Esophagus muscularis mucosa (tissue), 4 donors: ENCODE results near the gene PADI2.

ENCODE experiments used
- EP300 ChIP-seq: sonication (generic); formaldehyde crosslinking; IDR thresholded peaks from one replicate; pipeline ENCODE4 v1.6.1; 2017; ENCODE audit warnings: antibody characterized with exemption
- POLR2A ChIP-seq: fragments of 450-650 bp; IDR thresholded peaks from one replicate; pipeline ENCODE4 v1.6.1; 2017; ENCODE audit warnings: antibody characterized with exemption, moderate library complexity, mild to moderate bottlenecking, low read depth
- POLR2AphosphoS5 ChIP-seq, 2 donors: sonication (generic); formaldehyde crosslinking; IDR thresholded peaks; one replicate each; pipeline ENCODE4 v1.6.1; 2017; ENCODE audit warnings: antibody characterized with exemption in 2 of 2
- TF ChIP-seq, protein P1 (sequence below), 3 experiments: fragments of 200-600 bp in 2 of 3; fragments of 450-650 bp in 1 of 3; sonication (generic) in 2 of 3; IDR thresholded peaks; one replicate each; pipeline ENCODE4 v1.5.1; 2017 to 2019; ENCODE audit warnings: antibody characterized with exemption in 3 of 3, mild to moderate bottlenecking in 2 of 3, moderate library complexity in 1 of 3

DNA sequence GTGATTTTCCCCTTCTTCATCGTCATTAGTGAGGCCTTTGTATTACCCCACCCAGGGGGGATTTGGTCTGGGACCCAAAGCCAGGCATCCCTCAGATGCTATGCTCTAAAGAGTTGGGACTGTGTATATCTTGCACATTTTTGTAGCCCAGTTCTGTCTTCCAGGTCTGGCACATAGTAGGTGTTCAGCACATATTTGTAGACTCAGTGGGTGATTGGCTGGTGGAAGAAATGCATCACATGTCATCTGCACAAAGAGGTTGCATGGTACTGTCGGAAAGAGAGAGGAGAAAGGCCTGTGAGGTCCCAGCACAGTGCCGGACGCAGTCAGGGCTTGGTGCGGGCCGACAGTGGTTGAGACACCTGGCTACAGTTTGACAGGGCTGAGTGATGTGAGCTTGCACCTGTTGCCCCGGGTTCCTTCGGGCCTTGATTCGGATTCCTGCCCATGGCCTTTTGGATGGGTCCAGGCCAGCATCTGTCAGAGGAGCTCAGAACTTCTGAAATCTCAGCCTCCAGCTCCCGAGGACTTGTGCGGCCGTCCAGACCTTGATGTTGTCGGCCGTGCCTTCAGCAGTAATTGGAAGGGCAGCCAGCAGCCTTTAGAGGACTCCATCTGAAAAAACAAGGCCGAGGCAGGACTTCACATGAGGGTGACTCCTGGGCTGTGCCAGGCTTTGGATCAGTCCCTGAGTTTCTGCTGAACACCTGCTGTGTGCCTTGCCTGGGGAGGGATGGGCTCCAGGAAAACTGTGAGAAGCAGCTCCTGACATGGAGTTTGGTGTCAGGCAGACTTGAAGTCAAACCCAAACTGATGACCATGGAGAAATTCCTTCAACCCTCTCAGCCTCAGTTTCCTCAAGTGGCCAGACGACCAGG, 44.8 kb upstream of the PADI2 start:
- TF ChIP-seq EP300 (no peak), POLR2AphosphoS5 (IDR thresholded peaks at IDR 0.05) (no peak), POLR2A (no peak)
- TF ChIP-seq, protein P1, sequence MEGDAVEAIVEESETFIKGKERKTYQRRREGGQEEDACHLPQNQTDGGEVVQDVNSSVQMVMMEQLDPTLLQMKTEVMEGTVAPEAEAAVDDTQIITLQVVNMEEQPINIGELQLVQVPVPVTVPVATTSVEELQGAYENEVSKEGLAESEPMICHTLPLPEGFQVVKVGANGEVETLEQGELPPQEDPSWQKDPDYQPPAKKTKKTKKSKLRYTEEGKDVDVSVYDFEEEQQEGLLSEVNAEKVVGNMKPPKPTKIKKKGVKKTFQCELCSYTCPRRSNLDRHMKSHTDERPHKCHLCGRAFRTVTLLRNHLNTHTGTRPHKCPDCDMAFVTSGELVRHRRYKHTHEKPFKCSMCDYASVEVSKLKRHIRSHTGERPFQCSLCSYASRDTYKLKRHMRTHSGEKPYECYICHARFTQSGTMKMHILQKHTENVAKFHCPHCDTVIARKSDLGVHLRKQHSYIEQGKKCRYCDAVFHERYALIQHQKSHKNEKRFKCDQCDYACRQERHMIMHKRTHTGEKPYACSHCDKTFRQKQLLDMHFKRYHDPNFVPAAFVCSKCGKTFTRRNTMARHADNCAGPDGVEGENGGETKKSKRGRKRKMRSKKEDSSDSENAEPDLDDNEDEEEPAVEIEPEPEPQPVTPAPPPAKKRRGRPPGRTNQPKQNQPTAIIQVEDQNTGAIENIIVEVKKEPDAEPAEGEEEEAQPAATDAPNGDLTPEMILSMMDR (IDR thresholded peaks at IDR 0.05) = no peak
